WTC11 (cell line): ENCODE measurements around the gene ATP2C1. TPM values are rescaled to one million over a fixed set of nuclear protein-coding genes. Genes with fewer than 3 reads are reported as not detected.
A peak's percentile ranks its signal among the peaks of the same experiment; 100 is the strongest.

Experiments
- ATAC-seq: fragments of 200-7000 bp; cut with Tn5 transposase; 2 replicates; pipeline ENCODE4 v1.10.0; 2021; ENCODE audit warnings: mild to moderate bottlenecking, moderate library complexity
- CTCF ChIA-PET: fragments of 300-600 bp; sonication (Branson Sonifier 250); formaldehyde crosslinking; loops from one replicate; lab custom pipeline; 2021; ENCODE audit warnings: antibody characterized with exemption; lab: Charles Lee
- POLR2A ChIA-PET: fragments of 350-600 bp; sonication (Branson Sonifier 250); formaldehyde crosslinking; loops from one replicate; lab custom pipeline; 2021; ENCODE audit warnings: antibody characterized with exemption; lab: Charles Lee
- DNase-seq: peaks from one replicate; pipeline ENCODE4 v3.0.0; 2021; ENCODE audit warnings: low spot score
- H3K27ac Mint-ChIP-seq: 2 replicates; pipeline ENCODE4 v1.8.0; 2021; ENCODE audit warnings: mixed read lengths
- H3K27me3 Mint-ChIP-seq: 2 replicates; pipeline ENCODE4 v1.8.0; 2021; ENCODE audit warnings: low read depth, mild to moderate bottlenecking, moderate library complexity, mixed read lengths
- H3K36me3 Mint-ChIP-seq: 2 replicates; pipeline ENCODE4 v1.8.0; 2021; ENCODE audit warnings: mixed read lengths
- H3K4me1 Mint-ChIP-seq: 2 replicates; pipeline ENCODE4 v1.8.0; 2022; ENCODE audit warnings: mixed read lengths
- H3K4me3 Mint-ChIP-seq: 2 replicates; pipeline ENCODE4 v1.8.0; 2021; ENCODE audit warnings: mild to moderate bottlenecking, moderate library complexity, mixed read lengths
- H3K9me3 Mint-ChIP-seq: 2 replicates; pipeline ENCODE4 v1.8.0; 2021; ENCODE audit warnings: mixed read lengths
- ATF2 ChIP-seq: sonication (generic); formaldehyde crosslinking; IDR thresholded peaks from 2 replicates; pipeline ENCODE4 v1.8.1; 2022; ENCODE audit warnings: low read depth, missing genetic modification reagents, borderline replicate concordance
- CREM ChIP-seq: sonication (generic); formaldehyde crosslinking; IDR thresholded peaks from 2 replicates; pipeline ENCODE4 v1.8.1; 2022; ENCODE audit warnings: mild to moderate bottlenecking, missing genetic modification reagents, moderate library complexity
- ESRRA ChIP-seq: sonication (generic); formaldehyde crosslinking; IDR thresholded peaks from 2 replicates; pipeline ENCODE4 v1.8.1; 2022; ENCODE audit warnings: mild to moderate bottlenecking, missing genetic modification reagents, borderline replicate concordance
- ETV6 ChIP-seq: sonication (generic); formaldehyde crosslinking; IDR thresholded peaks from 2 replicates; pipeline ENCODE4 v1.8.1; 2022; ENCODE audit warnings: mild to moderate bottlenecking, missing genetic modification reagents
- FOXJ3 ChIP-seq: sonication (generic); formaldehyde crosslinking; IDR thresholded peaks from 2 replicates; pipeline ENCODE4 v1.9.0; 2021; ENCODE audit warnings: missing genetic modification reagents, mild to moderate bottlenecking, borderline replicate concordance
- GABPB1 ChIP-seq: sonication (generic); formaldehyde crosslinking; IDR thresholded peaks from 2 replicates; pipeline ENCODE4 v1.8.1; 2023; ENCODE audit warnings: mild to moderate bottlenecking, missing genetic modification reagents
- MXD4 ChIP-seq: fragments of 250-450 bp; sonication (Bioruptor Pico); IDR thresholded peaks from 2 replicates; pipeline ENCODE4 v1.8.0; 2021; ENCODE audit warnings: mild to moderate bottlenecking, moderate library complexity, borderline replicate concordance
- RELA ChIP-seq: sonication (generic); formaldehyde crosslinking; IDR thresholded peaks from 2 replicates; pipeline ENCODE4 v1.8.1; 2022; ENCODE audit warnings: missing genetic modification reagents, mild to moderate bottlenecking, borderline replicate concordance
- TEAD4 ChIP-seq: sonication (generic); formaldehyde crosslinking; IDR thresholded peaks from 2 replicates; pipeline ENCODE4 v1.8.0; 2022; ENCODE audit warnings: mild to moderate bottlenecking, missing genetic modification reagents
- TP53 ChIP-seq: sonication (generic); formaldehyde crosslinking; IDR thresholded peaks from 2 replicates; pipeline ENCODE4 v1.8.1; 2023; ENCODE audit warnings: mild to moderate bottlenecking, missing genetic modification reagents
- ZBTB43 ChIP-seq: sonication (generic); formaldehyde crosslinking; IDR thresholded peaks from 2 replicates; pipeline ENCODE4 v1.8.1; 2023; ENCODE audit warnings: mild to moderate bottlenecking, missing genetic modification reagents
- ZNF121 ChIP-seq: sonication (generic); formaldehyde crosslinking; IDR thresholded peaks from 2 replicates; pipeline ENCODE4 v1.8.0; 2023; ENCODE audit warnings: missing genetic modification reagents
- total RNA-seq: library from RNA; stranded (reverse); gene quantifications from 3 replicates; pipeline ENCODE4 v1.2.3, GENCODE V29; 2021
- TF ChIP-seq, protein P1 (sequence below): sonication (generic); formaldehyde crosslinking; IDR thresholded peaks from 2 replicates; pipeline ENCODE4 v1.8.1; 2022; ENCODE audit warnings: mild to moderate bottlenecking, moderate library complexity, missing genetic modification reagents
- TF ChIP-seq, protein P2 (sequence below): fragments of 250-450 bp; sonication (Bioruptor Pico); IDR thresholded peaks from 2 replicates; pipeline ENCODE4 v1.9.0; 2021; ENCODE audit warnings: mild to moderate bottlenecking
- TF ChIP-seq, protein P3 (sequence below): sonication (generic); formaldehyde crosslinking; IDR thresholded peaks from 2 replicates; pipeline ENCODE4 v1.8.1; 2023; ENCODE audit warnings: mild to moderate bottlenecking, missing genetic modification reagents, moderate library complexity
- TF ChIP-seq, protein P4 (sequence below): fragments of 250-450 bp; sonication (Bioruptor Pico); IDR thresholded peaks from 2 replicates; pipeline ENCODE4 v2.1.2; 2022; ENCODE audit warnings: mild to moderate bottlenecking, moderate library complexity
- TF ChIP-seq, protein P5 (sequence below): sonication (generic); formaldehyde crosslinking; IDR thresholded peaks from 2 replicates; pipeline ENCODE4 v1.8.1; 2022; ENCODE audit warnings: mild to moderate bottlenecking, missing genetic modification reagents, moderate library complexity, borderline replicate concordance

Gene ATP2C1
- total RNA-seq, 1 experiment from 2014 or later: 62.5 TPM

GRCh38 chr3:130990282-130990681 lies 96.4 kb downstream of the ATP2C1 start:
- TF ChIP-seq ZBTB43 (CRISPR knock-in tag) (no peak), RELA (CRISPR knock-in tag) (no peak)
- CTCF ChIA-PET: no interaction called here

GRCh38 chr3:130991126-130991525 lies 97.2 kb downstream of the ATP2C1 start:
- Mint-ChIP-seq H3K27me3 (no peaks in the 10 kb centered on the region), H3K9me3 (peaks cover 4% of the 10 kb centered on the region), H3K4me3 (no peak overlapping the region), H3K27ac (no peak overlapping the region)
- TF ChIP-seq ESRRA (CRISPR knock-in tag) (no peak), ETV6 (CRISPR knock-in tag) (no peak), FOXJ3 (no peak), MXD4 (CRISPR knock-in tag) (no peak), ZNF121 (CRISPR knock-in tag) (no peak), ATF2 (CRISPR knock-in tag) (no peak), GABPB1 (no peak), CREM (CRISPR knock-in tag) (no peak), TP53 (CRISPR knock-in tag) (no peak), TEAD4 (no peak)
- TF ChIP-seq, protein P1, sequence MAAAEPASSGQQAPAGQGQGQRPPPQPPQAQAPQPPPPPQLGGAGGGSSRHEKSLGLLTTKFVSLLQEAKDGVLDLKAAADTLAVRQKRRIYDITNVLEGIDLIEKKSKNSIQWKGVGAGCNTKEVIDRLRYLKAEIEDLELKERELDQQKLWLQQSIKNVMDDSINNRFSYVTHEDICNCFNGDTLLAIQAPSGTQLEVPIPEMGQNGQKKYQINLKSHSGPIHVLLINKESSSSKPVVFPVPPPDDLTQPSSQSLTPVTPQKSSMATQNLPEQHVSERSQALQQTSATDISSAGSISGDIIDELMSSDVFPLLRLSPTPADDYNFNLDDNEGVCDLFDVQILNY: no peak
- TF ChIP-seq, protein P2, sequence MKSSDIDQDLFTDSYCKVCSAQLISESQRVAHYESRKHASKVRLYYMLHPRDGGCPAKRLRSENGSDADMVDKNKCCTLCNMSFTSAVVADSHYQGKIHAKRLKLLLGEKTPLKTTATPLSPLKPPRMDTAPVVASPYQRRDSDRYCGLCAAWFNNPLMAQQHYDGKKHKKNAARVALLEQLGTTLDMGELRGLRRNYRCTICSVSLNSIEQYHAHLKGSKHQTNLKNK (CRISPR knock-in tag): no peak
- TF ChIP-seq, protein P3, sequence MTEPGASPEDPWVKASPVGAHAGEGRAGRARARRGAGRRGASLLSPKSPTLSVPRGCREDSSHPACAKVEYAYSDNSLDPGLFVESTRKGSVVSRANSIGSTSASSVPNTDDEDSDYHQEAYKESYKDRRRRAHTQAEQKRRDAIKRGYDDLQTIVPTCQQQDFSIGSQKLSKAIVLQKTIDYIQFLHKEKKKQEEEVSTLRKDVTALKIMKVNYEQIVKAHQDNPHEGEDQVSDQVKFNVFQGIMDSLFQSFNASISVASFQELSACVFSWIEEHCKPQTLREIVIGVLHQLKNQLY: no peak
- TF ChIP-seq, protein P4, sequence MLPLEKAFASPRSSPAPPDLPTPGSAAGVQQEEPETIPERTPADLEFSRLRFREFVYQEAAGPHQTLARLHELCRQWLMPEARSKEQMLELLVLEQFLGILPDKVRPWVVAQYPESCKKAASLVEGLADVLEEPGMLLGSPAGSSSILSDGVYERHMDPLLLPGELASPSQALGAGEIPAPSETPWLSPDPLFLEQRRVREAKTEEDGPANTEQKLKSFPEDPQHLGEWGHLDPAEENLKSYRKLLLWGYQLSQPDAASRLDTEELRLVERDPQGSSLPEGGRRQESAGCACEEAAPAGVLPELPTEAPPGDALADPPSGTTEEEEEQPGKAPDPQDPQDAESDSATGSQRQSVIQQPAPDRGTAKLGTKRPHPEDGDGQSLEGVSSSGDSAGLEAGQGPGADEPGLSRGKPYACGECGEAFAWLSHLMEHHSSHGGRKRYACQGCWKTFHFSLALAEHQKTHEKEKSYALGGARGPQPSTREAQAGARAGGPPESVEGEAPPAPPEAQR (CRISPR knock-in tag): no peak
- TF ChIP-seq, protein P5, sequence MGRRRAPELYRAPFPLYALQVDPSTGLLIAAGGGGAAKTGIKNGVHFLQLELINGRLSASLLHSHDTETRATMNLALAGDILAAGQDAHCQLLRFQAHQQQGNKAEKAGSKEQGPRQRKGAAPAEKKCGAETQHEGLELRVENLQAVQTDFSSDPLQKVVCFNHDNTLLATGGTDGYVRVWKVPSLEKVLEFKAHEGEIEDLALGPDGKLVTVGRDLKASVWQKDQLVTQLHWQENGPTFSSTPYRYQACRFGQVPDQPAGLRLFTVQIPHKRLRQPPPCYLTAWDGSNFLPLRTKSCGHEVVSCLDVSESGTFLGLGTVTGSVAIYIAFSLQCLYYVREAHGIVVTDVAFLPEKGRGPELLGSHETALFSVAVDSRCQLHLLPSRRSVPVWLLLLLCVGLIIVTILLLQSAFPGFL (CRISPR knock-in tag): no peak
- TF ChIP-seq, all 79 proteins: peak for 0
- Mint-ChIP-seq H3K4me1 (peaks cover 3% of the 10 kb centered on the region; the same call in 1 of the 2 replicates), H3K36me3 (peaks cover 17% of the 10 kb centered on the region)
- CTCF ChIA-PET: no interaction called here
- no peak for DNase-seq
- ATAC-seq: no peak
- POLR2A ChIA-PET: no interaction called here

More at GRCh38 chr3:130990282-130990681, 96.4 kb downstream of the ATP2C1 start:
- no peak for DNase-seq
- POLR2A ChIA-PET: no interaction called here
- ATAC-seq: no peak
- H3K27ac Mint-ChIP-seq: peak overlapping the region; percentile 29; the same call in 1 of the 2 replicates
- H3K27me3 Mint-ChIP-seq: no peaks in the 10 kb centered on the region
- no peak overlapping the region for H3K4me3 Mint-ChIP-seq
- peaks cover 4% of the 10 kb centered on the region for H3K9me3 Mint-ChIP-seq
- peaks cover 12% of the 10 kb centered on the region for H3K36me3 Mint-ChIP-seq
- H3K4me1 Mint-ChIP-seq: peaks cover 3% of the 10 kb centered on the region; the same call in 1 of the 2 replicates
